Endothelial cell of hepatic sinusoid (primary cell): ENCODE data around the gene SLC22A2.

Source experiments
- in situ Hi-C: cut with HindIII; loops from 2 replicates; pipeline ENCODE4 v1.10.0; 2017; ENCODE audit warnings: low sequenced_read_pairs

SLC22A2 gene

GRCh38 chr6:160218810-160219209 is 39.8 kb downstream of the SLC22A2 start:
- in situ Hi-C loops: no loop called here

- in situ Hi-C loops: no loop called here
Measured at GRCh38 chr6:160217863-160218262, 40.8 kb downstream of the SLC22A2 start.

- in situ Hi-C loops: no loop called here
Measured at GRCh38 chr6:160217073-160217472, 41.5 kb downstream of the SLC22A2 start.

GRCh38 chr6:160215232-160215631 is 43.4 kb downstream of the SLC22A2 start:
- in situ Hi-C loops: no loop called here

GRCh38 chr6:160207618-160208017 is 51.0 kb downstream of the SLC22A2 start:
- in situ Hi-C loops: no loop called here

GRCh38 chr6:160204710-160205109 is 53.9 kb downstream of the SLC22A2 start:
- in situ Hi-C loops: no loop called here

GRCh38 chr6:160203953-160204352 is 54.7 kb downstream of the SLC22A2 start:
- in situ Hi-C loops: no loop called here

GRCh38 chr6:160203522-160203921 is 55.1 kb downstream of the SLC22A2 start:
- in situ Hi-C loops: no loop called here

GRCh38 chr6:160203076-160203475 is 55.5 kb downstream of the SLC22A2 start:
- in situ Hi-C loops: no loop called here

- in situ Hi-C loops: no loop called here
Measured at GRCh38 chr6:160202411-160202810, 56.2 kb downstream of the SLC22A2 start.

GRCh38 chr6:160201061-160201460 is 57.6 kb downstream of the SLC22A2 start:
- in situ Hi-C loops: no loop called here

- in situ Hi-C loops: no loop called here
Measured at GRCh38 chr6:160198606-160199211, 59.9 kb downstream of the SLC22A2 start.

GRCh38 chr6:160197662-160198061 is 61.0 kb downstream of the SLC22A2 start:
- in situ Hi-C loops: no loop called here

GRCh38 chr6:160194808-160195207 is 63.8 kb downstream of the SLC22A2 start:
- in situ Hi-C loops: no loop called here

GRCh38 chr6:160192840-160193239 is 65.8 kb downstream of the SLC22A2 start:
- in situ Hi-C loops: no loop called here

- in situ Hi-C loops: no loop called here
Measured at GRCh38 chr6:160190973-160191372, 67.6 kb downstream of the SLC22A2 start.

GRCh38 chr6:160190081-160190480 is 68.5 kb downstream of the SLC22A2 start:
- in situ Hi-C loops: no loop called here

- in situ Hi-C loops: no loop called here
Measured at GRCh38 chr6:160188773-160189172, 69.8 kb downstream of the SLC22A2 start.

- in situ Hi-C loops: no loop called here
Measured at GRCh38 chr6:160180706-160181105, 77.9 kb downstream of the SLC22A2 start.

- in situ Hi-C loops: no loop called here
Measured at GRCh38 chr6:160178271-160178670, 80.3 kb downstream of the SLC22A2 start.

- in situ Hi-C loops: no loop called here
Measured at GRCh38 chr6:160177220-160177619, 81.4 kb downstream of the SLC22A2 start.

- in situ Hi-C loops: no loop called here
Measured at GRCh38 chr6:160174681-160175080, 83.9 kb downstream of the SLC22A2 start.

GRCh38 chr6:160173806-160174527 is 84.7 kb downstream of the SLC22A2 start:
- in situ Hi-C loops: no loop called here
